NT2/D1 (cell line): ENCODE results near the gene DEXI.

Experiments used
- DNase-seq: peaks from one replicate; pipeline ENCODE4 v3.0.0-alpha.2; 2011; ENCODE audit warnings: low read depth, low spot score
- H3K27me3 ChIP-seq: 2 replicates; pipeline ENCODE4 v1.6.0; 2011; ENCODE audit warnings: mild to moderate bottlenecking; ENCODE audit not compliant: insufficient read length, insufficient read depth
- H3K36me3 ChIP-seq: 2 replicates; pipeline ENCODE4 v1.6.1; 2011; ENCODE audit warnings: mild to moderate bottlenecking, low read length, mixed read lengths; ENCODE audit not compliant: insufficient read depth, insufficient read length
- H3K4me1 ChIP-seq: 2 replicates; pipeline ENCODE4 v1.5.1; 2011; ENCODE audit not compliant: insufficient read depth, insufficient read length
- H3K4me3 ChIP-seq: 2 replicates; pipeline ENCODE4 v1.5.1; 2011; ENCODE audit warnings: low read depth; ENCODE audit not compliant: insufficient read length
- H3K9ac ChIP-seq: 2 replicates; pipeline ENCODE4 v1.6.0; 2011; ENCODE audit warnings: low read depth; ENCODE audit not compliant: insufficient read length
- H3K9me3 ChIP-seq: 2 replicates; pipeline ENCODE4 v1.5.1; 2011; ENCODE audit warnings: mild to moderate bottlenecking, low read length; ENCODE audit not compliant: insufficient read depth
- SUZ12 ChIP-seq: IDR thresholded peaks from 2 replicates; pipeline ENCODE4 v1.6.1; 2011; ENCODE audit not compliant: insufficient read length, insufficient read depth; ENCODE audit errors: extremely low read depth
- YY1 ChIP-seq: IDR thresholded peaks from 2 replicates; pipeline ENCODE4 v1.6.1; 2011; ENCODE audit not compliant: insufficient read length, insufficient read depth
- ZNF274 ChIP-seq: IDR thresholded peaks from 2 replicates; pipeline ENCODE4 v1.6.1; 2011; ENCODE audit warnings: mild to moderate bottlenecking, low read depth, low read length

DEXI gene

GRCh38 chr16:10978124-10978523 is 35.9 kb upstream of the DEXI start:
- no peak overlapping the region for H3K9ac ChIP-seq

GRCh38 chr16:10976634-10977033 is 34.4 kb upstream of the DEXI start:
- H3K9ac ChIP-seq: no peak overlapping the region
- DNase-seq: no peak
- H3K4me3 ChIP-seq: no peak overlapping the region
- peaks cover 4% of the 10 kb centered on the region; the same call in 1 of the 2 replicates for H3K9me3 ChIP-seq
- TF ChIP-seq ZNF274 (no peak), YY1 (no peak), SUZ12 (no peak)
- H3K27me3 ChIP-seq: no peaks in the 10 kb centered on the region
- H3K4me1 ChIP-seq: peaks cover 14% of the 10 kb centered on the region
- peaks cover 51% of the 10 kb centered on the region for H3K36me3 ChIP-seq

More at GRCh38 chr16:10978124-10978523, 35.9 kb upstream of the DEXI start:
- Histone ChIP-seq H3K4me1 (peaks cover 13% of the 10 kb centered on the region), H3K4me3 (no peak overlapping the region), H3K36me3 (peaks cover 61% of the 10 kb centered on the region), H3K9me3 (peaks cover 8% of the 10 kb centered on the region; the same call in 1 of the 2 replicates), H3K27me3 (no peaks in the 10 kb centered on the region)
- no peak for DNase-seq
- TF ChIP-seq YY1 (no peak), SUZ12 (no peak), ZNF274 (no peak)

GRCh38 chr16:10972819-10973464 is 30.7 kb upstream of the DEXI start:
- Histone ChIP-seq H3K27me3 (no peaks in the 10 kb centered on the region), H3K36me3 (peaks cover 52% of the 10 kb centered on the region), H3K9ac (no peak overlapping the region), H3K9me3 (no peaks in the 10 kb centered on the region), H3K4me3 (no peak overlapping the region), H3K4me1 (peaks cover 7% of the 10 kb centered on the region)
- no peak for TF ChIP-seq ZNF274
- TF ChIP-seq SUZ12: no peak
- no peak for TF ChIP-seq YY1
- DNase-seq: no peak

- DNase-seq: no peak
- H3K36me3 ChIP-seq: peaks cover 56% of the 10 kb centered on the region
Measured at GRCh38 chr16:10972108-10972818, 30.0 kb upstream of the DEXI start.

GRCh38 chr16:10971560-10971961 is 29.3 kb upstream of the DEXI start:
- no peaks in the 10 kb centered on the region for H3K9me3 ChIP-seq
- H3K36me3 ChIP-seq: peaks cover 57% of the 10 kb centered on the region
- no peak overlapping the region for H3K4me3 ChIP-seq
- peaks cover 3% of the 10 kb centered on the region for H3K4me1 ChIP-seq
- TF ChIP-seq YY1: no peak
- peak; percentile 95 for DNase-seq
- no peaks in the 10 kb centered on the region for H3K27me3 ChIP-seq
- H3K9ac ChIP-seq: no peak overlapping the region

More at GRCh38 chr16:10972108-10972818, 30.0 kb upstream of the DEXI start:
- no peak overlapping the region for H3K9ac ChIP-seq
- H3K4me1 ChIP-seq: peaks cover 3% of the 10 kb centered on the region
- no peaks in the 10 kb centered on the region for H3K27me3 ChIP-seq
- H3K4me3 ChIP-seq: no peak overlapping the region
- TF ChIP-seq ZNF274 (no peak), SUZ12 (no peak), YY1 (no peak)
- H3K9me3 ChIP-seq: no peaks in the 10 kb centered on the region

- DNase-seq: no peak
- peaks cover 65% of the 10 kb centered on the region for H3K36me3 ChIP-seq
- H3K4me1 ChIP-seq: peaks cover 3% of the 10 kb centered on the region
- no peak overlapping the region for H3K4me3 ChIP-seq
- no peak for TF ChIP-seq SUZ12
- no peak for TF ChIP-seq ZNF274
- no peaks in the 10 kb centered on the region for H3K9me3 ChIP-seq
- no peak overlapping the region for H3K9ac ChIP-seq
- no peaks in the 10 kb centered on the region for H3K27me3 ChIP-seq
Measured at GRCh38 chr16:10970065-10970464, 27.8 kb upstream of the DEXI start.

GRCh38 chr16:10969615-10970014 is 27.3 kb upstream of the DEXI start:
- peaks cover 3% of the 10 kb centered on the region for H3K4me1 ChIP-seq
- no peak overlapping the region for H3K9ac ChIP-seq
- TF ChIP-seq YY1: no peak
- TF ChIP-seq ZNF274: no peak
- no peak for TF ChIP-seq SUZ12
- DNase-seq: no peak
- H3K27me3 ChIP-seq: no peaks in the 10 kb centered on the region
- no peaks in the 10 kb centered on the region for H3K9me3 ChIP-seq
- H3K4me3 ChIP-seq: no peak overlapping the region
- peaks cover 62% of the 10 kb centered on the region for H3K36me3 ChIP-seq
